HEK293 (cell line): ENCODE measurements around the gene PLXND1.

Source experiments
- CTCF ChIA-PET: fragments of 350-600 bp; formaldehyde crosslinking; extraction: SDS; loops from one replicate; lab custom pipeline; 2021; ENCODE audit warnings: antibody characterized with exemption; lab: Yijun Ruan, JAX
- POLR2A ChIA-PET: fragments of 300-600 bp; formaldehyde crosslinking; extraction: SDS; loops from one replicate; lab custom pipeline; 2020; ENCODE audit warnings: antibody characterized with exemption, inconsistent platforms; lab: Yijun Ruan, JAX
- H3K27ac ChIP-seq: fragments of 200-500 bp; sonication (Bioruptor generic); 2 replicates; pipeline ENCODE4 v1.5.1; 2014; ENCODE audit warnings: low read depth, low read length, control low read depth, inconsistent platforms; ENCODE audit errors: extremely low read depth
- H3K36me3 ChIP-seq, 2 experiments: fragments of 200-500 bp in 1 of 2; sonication (Bioruptor generic) in 1 of 2; 1 replicate in 1 of 2; 2 replicates in 1 of 2; pipeline ENCODE4 v1.5.1; 2014 to 2017; ENCODE audit warnings: inconsistent platforms in 2 of 2, low read length in 2 of 2; ENCODE audit not compliant: control insufficient read depth in 2 of 2, insufficient read depth in 1 of 2
- H3K4me1 ChIP-seq: fragments of 200-500 bp; sonication (Bioruptor generic); 2 replicates; pipeline ENCODE4 v1.5.1; 2014; ENCODE audit warnings: mild to moderate bottlenecking, low read length, inconsistent platforms; ENCODE audit not compliant: control insufficient read depth, insufficient read depth
- H3K4me3 ChIP-seq: 2 replicates; pipeline ENCODE4 v1.5.1; 2011; ENCODE audit warnings: low read depth, mild to moderate bottlenecking, control low read depth, low read length, moderate library complexity
- H3K9me3 ChIP-seq: fragments of 200-500 bp; sonication (Bioruptor generic); 2 replicates; pipeline ENCODE4 v1.5.1; 2014; ENCODE audit warnings: low read depth, low read length, inconsistent platforms; ENCODE audit not compliant: control insufficient read depth, insufficient read depth
- KLF8 ChIP-seq: fragments of 450-650 bp; formaldehyde crosslinking; IDR thresholded peaks from 2 replicates; pipeline ENCODE4 v1.5.1; 2016; ENCODE audit warnings: missing biosample characterization, missing genetic modification characterization
- OSR2 ChIP-seq: fragments of 450-650 bp; formaldehyde crosslinking; IDR thresholded peaks from 2 replicates; pipeline ENCODE4 v1.5.1; 2016; ENCODE audit warnings: missing biosample characterization, missing genetic modification characterization
- OVOL3 ChIP-seq: fragments of 450-650 bp; formaldehyde crosslinking; IDR thresholded peaks from 2 replicates; pipeline ENCODE4 v1.5.1; 2016; ENCODE audit warnings: missing biosample characterization, missing genetic modification characterization
- ZBTB1 ChIP-seq: fragments of 450-650 bp; formaldehyde crosslinking; IDR thresholded peaks from 2 replicates; pipeline ENCODE4 v1.5.1; 2016; ENCODE audit warnings: missing biosample characterization, missing genetic modification characterization
- ZEB2 ChIP-seq: fragments of 450-650 bp; formaldehyde crosslinking; IDR thresholded peaks from 2 replicates; pipeline ENCODE4 v1.5.1; 2016; ENCODE audit warnings: missing biosample characterization, missing genetic modification characterization
- ZFP37 ChIP-seq: fragments of 450-650 bp; formaldehyde crosslinking; IDR thresholded peaks from 2 replicates; pipeline ENCODE4 v1.5.1; 2016; ENCODE audit warnings: missing biosample characterization, missing genetic modification characterization
- ZNF112 ChIP-seq: fragments of 450-650 bp; formaldehyde crosslinking; IDR thresholded peaks from 2 replicates; pipeline ENCODE4 v1.5.0; 2017; ENCODE audit warnings: missing biosample characterization, missing genetic modification characterization
- ZNF138 ChIP-seq: fragments of 450-650 bp; formaldehyde crosslinking; IDR thresholded peaks from 2 replicates; pipeline ENCODE4 v1.5.1; 2016; ENCODE audit warnings: missing biosample characterization, missing genetic modification characterization, borderline replicate concordance
- ZNF140 ChIP-seq: fragments of 450-650 bp; formaldehyde crosslinking; IDR thresholded peaks from 2 replicates; pipeline ENCODE4 v1.5.1; 2016; ENCODE audit warnings: missing biosample characterization, missing genetic modification characterization
- ZNF211 ChIP-seq: fragments of 450-650 bp; formaldehyde crosslinking; IDR thresholded peaks from 2 replicates; pipeline ENCODE4 v1.5.1; 2016; ENCODE audit warnings: low read depth, missing biosample characterization, missing genetic modification characterization
- ZNF292 ChIP-seq: fragments of 450-650 bp; formaldehyde crosslinking; IDR thresholded peaks from 2 replicates; pipeline ENCODE4 v1.5.1; 2016; ENCODE audit warnings: low read depth, missing biosample characterization, missing genetic modification characterization, borderline replicate concordance
- ZNF311 ChIP-seq: fragments of 450-650 bp; formaldehyde crosslinking; IDR thresholded peaks from 2 replicates; pipeline ENCODE4 v1.5.1; 2017; ENCODE audit warnings: missing biosample characterization, missing genetic modification characterization, borderline replicate concordance
- ZNF37A ChIP-seq: fragments of 450-650 bp; IDR thresholded peaks from 2 replicates; pipeline ENCODE4 v1.5.1; 2018; ENCODE audit warnings: missing biosample characterization, missing genetic modification characterization
- ZNF449 ChIP-seq: fragments of 450-650 bp; formaldehyde crosslinking; IDR thresholded peaks from 2 replicates; pipeline ENCODE4 v1.5.1; 2017; ENCODE audit warnings: missing biosample characterization, mild to moderate bottlenecking, missing genetic modification characterization, moderate library complexity
- ZNF518A ChIP-seq: fragments of 450-650 bp; formaldehyde crosslinking; conservative IDR thresholded peaks from 2 replicates; pipeline ENCODE4 v1.5.1; 2016; ENCODE audit warnings: low read depth, missing biosample characterization, missing genetic modification characterization
- ZNF610 ChIP-seq: fragments of 450-650 bp; formaldehyde crosslinking; IDR thresholded peaks from 2 replicates; pipeline ENCODE4 v1.5.1; 2016; ENCODE audit warnings: missing biosample characterization, missing genetic modification characterization, borderline replicate concordance
- ZNF626 ChIP-seq: fragments of 450-650 bp; sonication (Bioruptor Pico); formaldehyde crosslinking; IDR thresholded peaks from 2 replicates; pipeline ENCODE4 v1.5.1; 2018; ENCODE audit warnings: missing biosample characterization, missing genetic modification characterization, inconsistent platforms
- ZSCAN16 ChIP-seq: fragments of 450-650 bp; formaldehyde crosslinking; IDR thresholded peaks from 2 replicates; pipeline ENCODE4 v1.5.1; 2016; ENCODE audit warnings: missing biosample characterization, missing genetic modification characterization

The PLXND1 gene

GRCh38 chr3:129620828-129621559 lies 14.5 kb upstream of the PLXND1 start (continued):
- no peak for TF ChIP-seq ZNF449
- TF ChIP-seq, all 188 proteins: peak for 0

GRCh38 chr3:129619726-129620162 lies 13.3 kb upstream of the PLXND1 start:
- Histone ChIP-seq H3K9me3 (no peaks in the 10 kb centered on the region), H3K4me1 (no peaks in the 10 kb centered on the region), H3K27ac (no peak overlapping the region), H3K4me3 (no peak overlapping the region), H3K36me3 (no peaks in the 10 kb centered on the region)
- ChIA-PET CTCF (no interaction called here), POLR2A (no interaction called here)
- TF ChIP-seq KLF8 (no peak), ZNF311 (tag by site-specific recombination) (no peak), ZNF37A (tag by site-specific recombination) (no peak), ZNF292 (tag by site-specific recombination) (no peak), ZNF138 (no peak), ZBTB1 (tag by site-specific recombination) (no peak), ZEB2 (tag by site-specific recombination) (no peak), OSR2 (tag by site-specific recombination) (no peak), ZNF211 (tag by site-specific recombination) (no peak), ZNF610 (tag by site-specific recombination) (no peak), ZSCAN16 (tag by site-specific recombination) (no peak), ZNF518A (tag by site-specific recombination) (no peak), OVOL3 (tag by site-specific recombination) (no peak)

GRCh38 chr3:129618901-129619671 lies 12.6 kb upstream of the PLXND1 start:
- TF ChIP-seq ZNF140 (tag by site-specific recombination): no peak
- no peak for TF ChIP-seq ZNF626 (tag by site-specific recombination)
- no peak for TF ChIP-seq ZBTB1 (tag by site-specific recombination)
- no peak for TF ChIP-seq ZFP37 (tag by site-specific recombination)
- TF ChIP-seq ZNF112: no peak
- TF ChIP-seq ZSCAN16 (tag by site-specific recombination): no peak
- POLR2A ChIA-PET: no interaction called here
- Histone ChIP-seq H3K4me3 (no peak overlapping the region), H3K9me3 (no peaks in the 10 kb centered on the region), H3K27ac (no peak overlapping the region), H3K36me3 (no peaks in the 10 kb centered on the region), H3K4me1 (no peaks in the 10 kb centered on the region)
- CTCF ChIA-PET: no interaction called here
